HG03575 (cell line): ENCODE measurements around the gene ADGRV1.

Source experiments
- ATAC-seq: cut with Tn5 transposase; IDR thresholded peaks from one replicate; pipeline ENCODE4 v1.9.1; 2021; ENCODE audit not compliant: unreplicated experiment, insufficient number of reproducible peaks, low FRiP score; ENCODE audit errors: extremely low read depth

ADGRV1 gene

DNA sequence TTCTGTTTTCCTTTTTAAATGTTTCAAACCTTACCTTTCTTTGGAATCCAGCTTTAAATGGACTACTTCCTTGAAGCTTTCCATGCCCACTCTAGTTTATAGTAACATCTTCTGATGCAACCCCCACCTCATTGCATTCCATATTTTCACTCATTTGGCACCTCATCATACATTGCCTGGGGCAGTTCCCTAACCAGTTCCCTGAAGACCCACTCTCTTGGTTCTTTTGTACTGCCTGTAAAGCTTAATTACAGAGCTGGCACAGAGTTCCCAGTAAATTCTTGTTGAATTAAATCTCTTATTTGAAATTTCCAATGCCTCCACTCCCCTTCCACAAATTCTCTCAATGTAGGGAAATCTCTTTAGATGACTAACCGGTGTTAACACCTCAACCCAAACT, 567.3 kb downstream of the ADGRV1 start:
- no peak for ATAC-seq

DNA sequence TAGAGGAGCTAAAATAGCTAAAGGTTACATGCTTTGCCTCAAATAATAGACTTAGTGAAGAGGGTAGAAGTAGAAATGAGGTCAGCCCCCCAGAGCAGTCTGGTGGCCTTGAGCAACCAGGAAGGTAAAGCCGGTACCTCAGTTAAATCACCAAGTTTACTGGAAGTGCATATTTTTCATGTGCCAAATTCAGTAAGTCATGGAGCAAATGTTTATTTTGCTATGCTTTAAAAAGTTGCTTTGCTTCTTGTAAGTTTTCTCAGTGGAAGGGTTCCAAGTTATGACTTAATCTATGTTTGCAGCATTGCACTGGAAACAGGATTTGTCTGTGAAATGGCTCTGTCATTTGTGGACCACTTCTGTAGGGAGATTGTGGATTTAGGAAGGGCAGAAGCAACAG, 567.9 kb downstream of the ADGRV1 start:
- no peak for ATAC-seq

DNA sequence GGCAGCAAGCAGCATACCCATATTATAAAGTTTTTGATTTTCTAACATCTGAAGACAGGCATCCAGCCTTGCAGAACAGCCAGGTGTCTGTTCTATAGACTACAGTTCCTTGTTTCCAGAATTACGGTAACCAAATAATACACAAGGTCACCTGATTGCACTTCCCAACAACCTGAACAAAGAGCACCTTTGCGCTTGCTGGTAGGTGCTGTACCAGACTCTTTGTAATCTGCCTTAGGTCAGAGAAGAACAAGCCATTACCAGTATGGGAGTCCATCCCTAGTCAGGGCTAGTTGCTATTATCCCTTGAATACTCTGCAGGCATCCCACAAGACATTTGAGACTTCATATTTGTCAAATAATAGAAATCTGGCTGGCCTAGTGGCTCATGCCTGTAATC, 568.3 kb downstream of the ADGRV1 start:
- ATAC-seq = no peak

DNA sequence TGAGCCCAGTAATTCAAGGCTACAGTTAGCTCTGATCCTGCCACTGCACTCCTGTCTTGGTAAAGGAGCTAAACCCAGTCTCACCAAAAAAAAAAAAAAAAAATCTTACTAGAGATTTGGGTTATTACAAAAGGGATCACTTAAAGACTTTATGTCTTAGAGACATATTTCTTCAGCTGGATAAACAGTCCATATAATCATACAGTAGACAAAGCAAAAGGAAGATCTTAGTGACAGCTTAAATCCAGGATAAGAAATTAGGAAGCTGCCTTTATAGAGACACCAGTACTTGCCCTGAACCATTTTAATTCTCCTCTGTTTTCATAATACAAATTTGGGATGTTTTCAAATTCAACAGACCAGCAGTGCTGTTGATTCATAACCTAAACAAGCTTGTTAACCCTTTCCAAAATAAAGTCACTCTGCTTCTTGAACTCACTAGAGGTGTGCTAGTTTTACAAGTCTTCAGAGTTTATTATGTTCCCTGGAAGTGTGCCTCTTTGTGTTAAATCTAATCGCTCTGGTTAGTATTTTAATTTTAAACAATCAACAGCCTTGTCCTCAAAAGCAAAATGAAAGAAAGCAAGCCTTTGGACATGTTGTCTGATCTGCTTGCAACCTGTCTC, 569.0 kb downstream of the ADGRV1 start:
- no peak for ATAC-seq

DNA sequence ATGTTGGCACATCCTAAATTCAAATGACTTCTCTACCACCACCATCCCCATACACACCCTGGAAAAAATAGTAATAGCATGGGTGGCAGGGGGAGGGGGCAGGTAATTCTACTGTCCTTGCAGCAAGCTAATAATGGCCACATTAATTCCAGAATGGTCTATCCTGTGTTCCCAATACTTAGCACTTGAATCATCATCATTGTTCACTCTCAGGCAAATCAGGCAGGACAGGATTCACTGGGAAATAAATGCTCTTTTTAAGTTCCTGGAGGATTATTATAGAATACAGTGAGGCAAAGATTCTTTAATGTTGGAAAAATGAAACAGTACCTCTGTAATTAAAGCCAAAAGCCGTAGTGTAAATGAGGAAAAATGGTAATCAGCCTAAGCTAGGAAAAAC, 570.0 kb downstream of the ADGRV1 start:
- ATAC-seq = no peak

DNA sequence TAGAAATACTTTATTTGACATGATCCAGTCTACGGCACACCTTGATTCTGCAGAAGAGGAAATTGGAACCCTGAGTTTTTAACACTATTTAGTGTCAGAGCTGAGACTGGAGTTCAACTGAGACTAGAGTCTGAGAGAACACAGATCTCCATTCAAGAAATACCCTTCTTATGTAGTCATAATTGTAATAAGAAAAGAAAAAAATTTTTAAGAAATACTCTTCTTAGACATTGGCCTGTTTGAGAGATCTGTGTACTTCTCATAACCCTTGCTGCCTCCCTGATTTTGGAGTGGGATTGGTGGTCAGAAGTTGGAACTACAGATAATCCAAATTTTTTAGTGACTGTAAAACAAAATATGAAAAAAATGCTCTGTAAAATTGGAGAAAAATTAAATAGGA, 571.2 kb downstream of the ADGRV1 start:
- no peak for ATAC-seq

DNA sequence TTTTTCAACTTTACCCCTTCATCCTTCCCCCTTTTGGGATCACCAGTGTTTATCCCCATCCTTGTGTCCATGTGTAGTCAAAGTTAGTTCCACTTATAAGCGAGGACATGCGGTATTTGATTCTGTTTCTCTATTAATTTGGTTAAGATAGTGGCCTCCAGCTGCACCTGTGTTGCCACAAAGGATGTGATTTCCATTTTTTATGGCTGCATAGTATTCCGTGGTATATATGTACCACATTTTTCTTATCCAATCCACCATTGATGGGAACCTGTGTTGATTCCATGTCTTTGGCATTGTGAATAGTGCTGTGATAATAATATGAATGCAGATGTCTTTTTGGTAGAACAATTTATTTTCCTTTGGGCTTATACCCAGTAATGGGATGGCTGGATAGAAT, 572.2 kb downstream of the ADGRV1 start:
- no peak for ATAC-seq

DNA sequence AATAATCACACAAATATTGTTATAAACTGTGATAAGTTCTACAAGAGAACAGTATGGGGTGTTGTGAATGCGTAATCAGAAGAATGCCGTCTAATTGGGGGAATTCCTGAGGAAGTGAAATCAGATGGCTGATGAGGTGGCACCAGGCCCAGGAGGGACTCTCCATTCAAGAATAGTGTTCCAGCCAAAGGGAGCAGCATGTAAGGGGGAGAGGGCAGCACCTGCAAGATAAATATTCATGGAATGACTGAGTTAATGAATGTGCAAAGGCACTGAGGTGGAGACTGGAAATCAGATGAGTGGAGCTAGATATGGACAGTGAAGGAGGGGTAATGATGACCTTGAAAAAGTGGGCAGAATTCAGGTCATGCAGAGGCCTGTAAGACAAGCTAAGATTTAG, 574.0 kb downstream of the ADGRV1 start:
- no peak for ATAC-seq

DNA sequence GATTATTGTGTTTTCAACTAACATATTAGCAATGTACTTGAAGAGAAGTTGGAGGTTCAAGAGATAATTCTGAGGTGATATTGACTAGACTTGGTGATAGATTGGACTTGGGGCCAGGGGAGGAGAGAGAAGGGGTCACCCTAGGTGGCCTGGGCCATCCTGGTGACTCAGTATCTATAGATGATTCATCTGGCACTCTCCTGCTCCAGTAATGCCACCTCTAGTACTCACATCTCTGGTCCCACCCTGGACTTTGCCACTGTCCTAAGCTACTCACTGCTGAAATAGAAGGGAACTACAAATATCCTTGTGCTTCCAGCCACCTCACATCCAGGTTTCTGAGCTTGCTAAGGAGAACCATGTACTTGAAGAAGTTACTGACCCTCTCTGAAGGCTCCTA, 574.6 kb downstream of the ADGRV1 start:
- no peak for ATAC-seq

DNA sequence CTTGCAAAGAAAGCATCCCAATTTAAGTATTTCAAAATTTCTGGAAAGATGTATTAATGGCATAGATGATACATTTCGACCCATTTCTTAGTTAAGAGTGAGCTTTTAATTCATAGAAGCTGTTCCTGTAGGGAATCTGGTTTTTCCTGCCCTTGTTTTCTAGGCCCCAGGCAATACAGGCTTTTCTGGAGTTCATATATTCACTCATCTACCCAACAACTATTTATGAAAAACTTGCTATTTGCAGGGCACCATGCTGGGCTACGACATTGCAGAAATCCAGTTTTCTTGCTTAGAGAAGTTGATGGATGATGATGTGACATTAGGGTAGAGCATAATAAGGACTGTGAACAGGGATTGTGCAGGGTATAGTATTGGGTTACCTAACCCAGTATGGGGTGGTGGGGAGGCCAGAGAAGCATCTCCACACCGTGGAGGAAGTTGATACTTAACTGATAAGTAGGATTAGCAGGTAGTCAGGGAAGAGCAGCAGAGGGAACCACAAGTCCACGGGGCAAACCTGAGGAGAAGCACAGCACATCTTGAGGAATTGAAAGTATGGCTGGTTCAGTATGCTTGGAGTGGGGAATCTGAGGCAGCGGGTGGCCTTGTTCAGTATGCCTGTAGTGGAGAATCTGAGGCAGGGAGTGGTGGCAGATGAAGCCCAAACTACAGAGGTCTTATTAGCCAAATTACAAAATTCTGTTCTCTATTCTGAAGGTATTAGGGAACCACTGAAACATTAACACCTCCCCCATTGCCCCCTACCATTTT, 577.1 kb downstream of the ADGRV1 start:
- no peak for ATAC-seq

DNA sequence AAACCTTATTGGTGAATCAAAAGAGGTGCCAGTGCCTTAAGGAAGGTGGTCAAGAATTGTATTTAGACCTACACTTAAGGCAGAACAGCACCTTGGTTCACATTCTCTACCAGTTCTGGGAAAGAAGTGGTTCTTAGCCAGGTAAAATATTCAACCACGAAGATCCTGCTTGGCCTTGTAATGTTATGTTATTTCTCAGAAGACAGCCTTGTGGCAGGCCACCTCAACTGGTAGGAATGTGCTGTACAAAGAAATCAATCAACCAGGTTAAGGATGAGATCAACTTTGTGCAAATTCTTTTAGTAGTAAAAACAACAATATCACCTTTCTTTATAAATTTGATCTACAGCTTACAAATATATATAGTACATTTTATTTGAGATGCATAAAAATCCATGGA, 577.7 kb downstream of the ADGRV1 start:
- no peak for ATAC-seq

DNA sequence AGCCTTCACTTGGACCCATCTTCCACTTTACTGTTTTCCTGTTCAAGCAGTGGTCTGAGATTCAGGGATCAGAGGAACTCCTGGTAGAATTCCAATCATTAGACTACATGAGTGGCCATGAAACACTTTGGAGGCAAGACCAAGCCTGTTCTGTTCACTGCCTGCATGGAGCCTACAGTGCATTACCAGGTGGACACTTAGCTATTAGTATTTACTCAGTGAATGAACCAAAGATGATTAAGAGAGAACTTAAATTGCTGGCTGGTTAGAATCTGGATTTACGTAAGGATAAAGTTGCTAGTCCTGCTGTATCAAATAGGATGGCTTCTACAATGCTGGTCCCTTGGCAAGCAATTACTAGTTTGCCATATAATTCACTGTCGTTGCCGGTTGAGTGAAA, 579.0 kb downstream of the ADGRV1 start:
- ATAC-seq = no peak

DNA sequence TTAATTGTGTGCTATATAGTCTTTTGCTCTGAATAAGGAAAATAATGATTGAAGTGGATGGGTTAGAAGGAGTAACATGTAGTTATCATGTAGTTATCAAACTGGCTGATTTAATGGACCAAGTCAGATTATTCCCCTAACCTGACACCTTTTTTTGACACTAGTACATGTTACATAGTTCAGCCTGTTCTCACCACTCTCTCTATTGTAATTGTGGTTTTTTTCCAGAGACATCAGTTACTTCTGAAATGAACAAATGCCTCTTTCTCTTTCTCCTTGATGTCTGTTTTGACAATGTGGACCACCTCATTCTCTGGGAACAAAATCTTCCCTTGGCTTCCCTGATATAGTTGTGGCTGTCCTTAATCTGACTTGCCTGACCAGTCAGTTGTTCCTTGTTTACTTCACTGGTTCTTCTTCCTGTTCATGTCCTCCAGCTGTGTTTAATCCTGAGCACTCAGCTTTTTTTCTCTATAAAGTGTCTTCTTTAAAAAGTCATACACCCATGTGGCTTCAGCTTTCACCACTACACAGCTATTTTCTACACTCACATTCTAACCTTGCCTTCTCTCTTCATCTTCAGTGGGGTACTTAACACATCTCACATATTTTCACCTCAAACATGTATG, 581.1 kb downstream of the ADGRV1 start:
- no peak for ATAC-seq

DNA sequence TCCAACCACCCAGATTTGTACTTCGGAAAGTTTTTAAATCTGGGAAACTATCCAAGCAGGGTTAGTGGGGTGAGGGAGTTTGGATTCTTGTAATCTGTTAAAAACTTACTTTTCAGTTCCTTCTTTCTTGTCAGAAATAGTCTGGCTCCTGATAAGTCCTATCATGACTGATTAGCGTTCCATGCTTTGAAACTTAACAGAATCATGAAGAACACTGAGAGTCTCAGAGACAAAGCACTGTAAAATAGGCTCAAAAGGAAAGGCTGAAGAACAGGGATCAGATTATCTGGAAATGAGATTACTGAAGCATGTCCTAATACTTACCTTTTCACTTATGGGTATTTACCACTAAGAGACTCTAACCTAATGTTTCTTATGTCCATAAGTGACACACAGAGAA, 582.1 kb downstream of the ADGRV1 start:
- ATAC-seq = no peak

DNA sequence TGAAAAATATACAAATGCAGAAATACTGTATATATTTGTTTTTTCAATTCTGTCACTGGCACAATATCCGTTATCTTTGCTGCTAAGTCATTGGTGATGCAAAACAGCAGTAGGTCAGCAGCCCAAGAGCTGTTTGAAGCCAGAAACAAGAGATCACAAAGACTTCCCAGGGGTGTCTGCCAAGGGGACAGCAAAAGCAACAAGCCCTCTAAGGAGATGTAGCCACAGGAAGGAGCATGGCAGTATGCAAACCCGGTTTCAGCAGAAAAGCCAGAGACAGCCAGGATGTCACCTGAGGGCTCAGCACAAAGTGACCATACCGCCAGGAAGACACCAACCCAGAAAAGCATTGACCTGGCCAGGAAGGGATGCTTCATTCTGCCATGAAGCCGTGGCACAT, 583.0 kb downstream of the ADGRV1 start:
- ATAC-seq = no peak

DNA sequence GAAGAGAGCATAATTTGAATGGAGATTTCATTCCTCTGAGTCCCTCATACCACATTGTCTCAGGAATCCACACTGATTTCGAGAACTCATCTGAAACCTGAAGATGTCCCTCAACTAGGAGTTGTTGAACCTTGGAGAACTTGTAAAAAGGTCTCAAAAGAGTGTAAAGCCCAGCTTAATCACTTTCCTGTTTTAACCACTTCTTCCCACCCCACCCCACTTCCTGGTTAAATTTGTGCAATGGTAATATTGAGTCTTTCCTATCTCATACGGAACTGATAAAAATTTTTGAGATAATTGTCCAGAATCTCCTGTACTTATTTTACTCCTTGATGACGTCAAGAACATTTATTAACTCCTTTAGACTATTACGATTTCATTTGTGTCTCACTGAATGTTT, 583.8 kb downstream of the ADGRV1 start:
- ATAC-seq = no peak

DNA sequence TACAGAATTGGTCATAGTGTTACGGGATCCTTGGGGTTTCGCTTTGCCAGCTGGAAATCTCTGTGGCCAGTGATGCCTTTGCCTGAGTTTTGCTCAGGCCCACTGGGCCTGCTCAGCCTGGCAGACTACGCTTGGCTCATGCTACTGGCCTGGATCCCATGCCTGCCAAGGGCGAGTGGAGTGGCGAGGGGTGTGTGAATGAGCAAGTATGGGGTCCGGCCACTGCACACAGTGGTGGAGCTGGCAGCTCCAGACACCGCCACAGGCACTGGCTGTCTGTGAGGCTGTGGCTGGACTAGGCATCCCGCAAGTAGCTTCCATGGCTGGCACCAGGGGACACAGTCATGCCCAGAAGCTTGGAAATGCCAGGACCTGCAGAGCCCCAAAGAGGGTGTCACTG, 584.2 kb downstream of the ADGRV1 start:
- ATAC-seq = no peak

DNA sequence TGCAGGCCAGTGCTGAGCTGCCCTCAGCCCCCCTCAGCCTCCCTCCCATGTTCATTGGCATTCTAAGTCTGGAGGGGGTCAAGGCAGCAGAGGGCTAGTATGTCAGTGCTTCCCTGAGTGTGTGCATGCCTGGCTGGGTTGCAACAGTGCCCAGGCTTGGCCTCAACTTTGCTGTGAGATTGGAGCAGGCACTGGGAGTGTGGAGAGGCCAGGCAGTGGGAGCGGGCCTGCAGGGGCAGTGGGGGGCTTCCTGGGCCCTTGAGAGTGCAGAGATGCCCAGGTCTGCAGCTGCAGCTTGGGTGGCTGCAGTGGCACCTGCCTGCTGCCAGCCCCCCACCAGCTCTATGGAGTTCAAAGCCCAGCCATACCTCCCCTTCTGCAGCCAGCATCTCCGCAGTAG, 585.2 kb downstream of the ADGRV1 start:
- ATAC-seq = no peak

DNA sequence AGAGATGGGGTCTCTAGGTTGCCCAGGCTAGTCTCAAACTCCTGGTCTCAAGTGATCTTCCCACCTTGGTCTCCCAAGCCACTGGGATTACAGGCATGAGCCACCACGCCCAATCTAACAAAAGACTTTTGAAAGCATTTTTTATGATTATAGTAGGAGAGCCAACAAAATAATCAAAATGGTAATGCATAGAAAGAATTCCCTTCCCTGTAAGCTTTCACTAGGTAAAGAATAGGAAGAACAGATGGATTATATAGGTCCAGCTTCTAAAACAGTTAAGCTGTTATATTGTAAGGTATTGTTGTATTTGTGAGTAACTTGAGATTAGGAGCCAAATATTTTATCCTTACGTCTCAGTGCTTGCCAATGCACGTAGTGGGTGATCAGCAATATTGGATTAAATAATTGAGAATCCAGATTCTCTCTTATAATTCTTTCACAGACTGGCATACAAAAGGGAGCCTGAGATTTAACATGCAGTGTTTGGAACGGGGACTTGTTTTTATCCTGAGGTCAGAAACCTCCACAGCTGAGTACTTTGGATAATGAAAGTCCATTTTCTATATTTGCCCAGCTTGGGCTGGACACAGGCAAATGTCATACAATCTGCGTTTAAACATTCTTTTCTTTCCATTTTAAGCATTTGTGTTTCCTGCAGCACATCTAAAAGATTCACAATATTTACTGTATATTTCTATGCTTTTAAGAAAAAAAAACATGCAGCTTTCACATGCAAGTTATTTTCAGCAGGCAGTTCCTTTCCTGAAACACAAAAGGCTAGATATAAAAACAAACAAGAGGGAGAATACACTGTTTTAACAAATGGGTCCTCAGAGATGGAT, 586.1 kb downstream of the ADGRV1 start:
- no peak for ATAC-seq

DNA sequence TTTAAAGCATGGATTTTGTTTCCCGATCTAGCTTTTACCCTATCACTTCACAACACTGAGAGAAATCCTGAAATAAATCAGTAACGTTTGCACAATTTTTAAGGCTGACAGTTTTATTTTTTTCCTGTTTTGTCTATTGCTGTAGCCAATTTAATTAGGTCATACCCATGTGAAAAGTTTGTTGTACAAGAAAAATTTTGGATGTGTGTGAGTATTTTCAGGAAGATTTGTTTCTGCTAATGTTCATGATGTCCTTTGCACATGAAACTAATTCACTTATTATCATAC, 586.7 kb downstream of the ADGRV1 start:
- ATAC-seq = no peak
